Panc1 (cell line): Measurements from ENCODE around the gene APOL5. TPM values are rescaled to one million over a fixed set of nuclear protein-coding genes. Genes with fewer than 3 reads are reported as not detected.

Experiments used
- ATAC-seq: fragments of 200-7000 bp; cut with Tn5 transposase; 2 replicates; pipeline ENCODE4 v1.9.1; 2020; ENCODE audit warnings: mild to moderate bottlenecking, moderate library complexity
- BruUV-seq: library from RNA; stranded (reverse); fragments of 400-500 nt; replicated peaks from 2 replicates; lab custom pipeline; 2021; lab: Mats Ljungman, UMichigan
- CTCF ChIA-PET: fragments of 300-600 bp; sonication (Branson Sonifier 250); formaldehyde crosslinking; loops from one replicate; lab custom pipeline; 2022; ENCODE audit warnings: antibody characterized with exemption; lab: Charles Lee
- POLR2A ChIA-PET: fragments of 300-600 bp; sonication (Branson Sonifier 250); formaldehyde crosslinking; loops from one replicate; lab custom pipeline; 2022; ENCODE audit warnings: antibody characterized with exemption; lab: Charles Lee
- DNase-seq: peaks from one replicate; pipeline ENCODE4 v3.0.0-alpha.2; 2010; ENCODE audit warnings: low read depth, low spot score
- H3K27ac ChIP-seq: 2 replicates; pipeline ENCODE4 v1.5.1; 2011; ENCODE audit warnings: mild to moderate bottlenecking, low read length, inconsistent platforms
- H3K27me3 ChIP-seq: fragments of 200-500 bp; sonication (Bioruptor generic); 2 replicates; pipeline ENCODE4 v1.6.0; 2014; ENCODE audit warnings: low read length, inconsistent platforms; ENCODE audit not compliant: control insufficient read depth, insufficient read depth
- H3K36me3 ChIP-seq: fragments of 200-500 bp; sonication (Bioruptor generic); 2 replicates; pipeline ENCODE4 v1.5.1; 2014; ENCODE audit warnings: inconsistent platforms, mild to moderate bottlenecking, low read length, moderate library complexity; ENCODE audit not compliant: control insufficient read depth, insufficient read depth
- H3K4me1 ChIP-seq: 2 replicates; pipeline ENCODE4 v1.5.1; 2011; ENCODE audit warnings: inconsistent platforms, mild to moderate bottlenecking, low read length, moderate library complexity; ENCODE audit not compliant: control insufficient read depth, insufficient read depth
- H3K4me3 ChIP-seq, 2 experiments: 2 replicates each; pipeline ENCODE4 v1.5.1; 2011 to 2012; ENCODE audit warnings: low read depth in 2 of 2, low read length in 2 of 2, mild to moderate bottlenecking in 2 of 2, inconsistent platforms in 1 of 2, moderate library complexity in 1 of 2
- H3K9me3 ChIP-seq: fragments of 200-500 bp; sonication (Bioruptor generic); 2 replicates; pipeline ENCODE4 v1.5.1; 2014; ENCODE audit warnings: low read depth, mild to moderate bottlenecking, inconsistent platforms, low read length, moderate library complexity; ENCODE audit not compliant: control insufficient read depth, insufficient read depth
- CTCF ChIP-seq: fragments of 450-650 bp; IDR thresholded peaks from 2 replicates; pipeline ENCODE4 v1.5.1; 2017; ENCODE audit warnings: mild to moderate bottlenecking
- POLR2AphosphoS5 ChIP-seq: IDR thresholded peaks from 2 replicates; pipeline ENCODE4 v1.6.1; 2012; ENCODE audit warnings: mild to moderate bottlenecking, low read depth, low read length, moderate library complexity
- SIN3A ChIP-seq: IDR thresholded peaks from 2 replicates; pipeline ENCODE4 v1.6.1; 2012; ENCODE audit warnings: low read depth, mild to moderate bottlenecking, low read length, moderate library complexity, borderline replicate concordance; ENCODE audit not compliant: insufficient read depth
- TCF7L2 ChIP-seq: IDR thresholded peaks from 2 replicates; pipeline ENCODE4 v1.6.1; 2011; ENCODE audit warnings: mild to moderate bottlenecking, low read depth, low read length, inconsistent platforms
- in situ Hi-C: cut with HindIII; loops from 2 replicates; pipeline ENCODE4 v1.10.0; 2016; ENCODE audit warnings: low sequenced_read_pairs, low pct_unique_long_range_greater_than_20kb
- intact Hi-C: fragments of 100-400 bp; cut with micrococcal nuclease; formaldehyde crosslinking; loops from one replicate; pipeline ENCODE4 v1.10.0; 2022; ENCODE audit not compliant: unreplicated experiment
- total RNA-seq: library from RNA; stranded (reverse); gene quantifications from one replicate; pipeline ENCODE4 v1.2.1, GENCODE V29; 2021; ENCODE audit not compliant: unreplicated experiment
- TF ChIP-seq, protein P1 (sequence below), 2 experiments: IDR thresholded peaks; 2 replicates each; pipeline ENCODE4 v1.6.1; 2011 to 2012; ENCODE audit warnings: low read depth in 2 of 2, control low read depth in 1 of 2, low read length in 1 of 2, mild to moderate bottlenecking in 1 of 2, moderate library complexity in 1 of 2; ENCODE audit not compliant: insufficient read depth in 1 of 2

Gene APOL5
- total RNA-seq, 1 experiment from 2014 or later = not detected

DNA sequence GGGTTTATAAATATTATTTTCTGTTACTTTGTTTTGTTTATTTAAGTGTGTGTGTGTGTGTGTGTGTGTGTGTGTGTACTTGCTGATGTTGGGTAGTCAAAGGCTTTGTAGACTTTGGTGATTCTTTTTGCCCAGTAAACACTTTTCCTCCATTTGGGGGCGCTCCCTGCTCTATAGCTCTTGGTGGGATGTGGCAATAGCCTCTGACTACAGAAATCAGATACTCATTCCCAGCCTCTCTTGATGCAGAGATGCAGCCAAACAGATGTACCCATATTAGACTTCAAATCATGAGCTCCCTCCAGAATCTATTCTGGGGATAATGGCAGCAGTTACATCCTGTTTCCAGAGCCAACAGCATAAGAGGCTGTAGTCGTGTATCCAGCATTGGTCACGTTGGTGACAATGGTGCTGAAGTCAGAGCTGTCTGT lies 33.4 kb upstream of the APOL5 start:
- no peak for DNase-seq
- Histone ChIP-seq H3K9me3 (no peaks in the 10 kb centered on the region), H3K36me3 (no peaks in the 10 kb centered on the region), H3K27me3 (no peaks in the 10 kb centered on the region), H3K4me1 (no peaks in the 10 kb centered on the region), H3K27ac (no peak overlapping the region), H3K4me3 (no peak overlapping the region)
- intact Hi-C loops (no loop called here), in situ Hi-C loops (no loop called here)
- BruUV-seq = no TSS peak
- TF ChIP-seq CTCF = peak; percentile 27; the same call in 1 of the 2 replicates
- TF ChIP-seq POLR2AphosphoS5 = no peak
- no peak for ATAC-seq
- ChIA-PET POLR2A (no interaction called here), CTCF (interaction anchor here (0.7 kb wide), 2 partner anchors 151 to 253 kb away, joined by 4 to 5 read pairs; no protein-coding TSS in a partner anchor)

DNA sequence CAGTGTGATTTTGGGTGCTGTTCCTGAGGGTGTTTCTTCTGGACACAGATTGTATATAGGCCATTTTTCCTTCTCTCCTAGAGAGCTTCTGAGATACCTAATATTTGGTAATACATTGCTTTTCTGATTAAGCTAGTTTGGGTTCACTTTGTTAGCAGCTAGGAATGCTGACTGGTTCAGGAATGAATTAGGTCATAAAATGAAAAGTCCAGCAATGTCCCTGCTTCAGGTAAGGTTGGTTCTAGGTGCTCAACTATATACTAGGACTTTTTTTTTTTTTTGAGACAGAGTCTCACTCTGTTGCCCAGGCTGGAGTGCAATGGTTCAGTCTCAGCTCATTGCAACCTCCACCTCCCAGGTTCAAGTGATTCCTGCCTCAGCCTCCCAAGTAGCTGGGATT lies 32.9 kb upstream of the APOL5 start:
- in situ Hi-C loops (no loop called here), intact Hi-C loops (no loop called here)
- no peaks in the 10 kb centered on the region for H3K27me3 ChIP-seq
- ChIA-PET CTCF (interaction anchor here (0.7 kb wide), 2 partner anchors 151 to 252 kb away, joined by 4 to 5 read pairs; no protein-coding TSS in a partner anchor), POLR2A (no interaction called here)
- no peak overlapping the region for H3K27ac ChIP-seq
- no peaks in the 10 kb centered on the region for H3K36me3 ChIP-seq
- no peak for ATAC-seq
- DNase-seq = no peak
- H3K9me3 ChIP-seq = no peaks in the 10 kb centered on the region
- BruUV-seq = no TSS peak
- H3K4me1 ChIP-seq = no peaks in the 10 kb centered on the region
- no peak for TF ChIP-seq SIN3A
- TF ChIP-seq, protein P1, sequence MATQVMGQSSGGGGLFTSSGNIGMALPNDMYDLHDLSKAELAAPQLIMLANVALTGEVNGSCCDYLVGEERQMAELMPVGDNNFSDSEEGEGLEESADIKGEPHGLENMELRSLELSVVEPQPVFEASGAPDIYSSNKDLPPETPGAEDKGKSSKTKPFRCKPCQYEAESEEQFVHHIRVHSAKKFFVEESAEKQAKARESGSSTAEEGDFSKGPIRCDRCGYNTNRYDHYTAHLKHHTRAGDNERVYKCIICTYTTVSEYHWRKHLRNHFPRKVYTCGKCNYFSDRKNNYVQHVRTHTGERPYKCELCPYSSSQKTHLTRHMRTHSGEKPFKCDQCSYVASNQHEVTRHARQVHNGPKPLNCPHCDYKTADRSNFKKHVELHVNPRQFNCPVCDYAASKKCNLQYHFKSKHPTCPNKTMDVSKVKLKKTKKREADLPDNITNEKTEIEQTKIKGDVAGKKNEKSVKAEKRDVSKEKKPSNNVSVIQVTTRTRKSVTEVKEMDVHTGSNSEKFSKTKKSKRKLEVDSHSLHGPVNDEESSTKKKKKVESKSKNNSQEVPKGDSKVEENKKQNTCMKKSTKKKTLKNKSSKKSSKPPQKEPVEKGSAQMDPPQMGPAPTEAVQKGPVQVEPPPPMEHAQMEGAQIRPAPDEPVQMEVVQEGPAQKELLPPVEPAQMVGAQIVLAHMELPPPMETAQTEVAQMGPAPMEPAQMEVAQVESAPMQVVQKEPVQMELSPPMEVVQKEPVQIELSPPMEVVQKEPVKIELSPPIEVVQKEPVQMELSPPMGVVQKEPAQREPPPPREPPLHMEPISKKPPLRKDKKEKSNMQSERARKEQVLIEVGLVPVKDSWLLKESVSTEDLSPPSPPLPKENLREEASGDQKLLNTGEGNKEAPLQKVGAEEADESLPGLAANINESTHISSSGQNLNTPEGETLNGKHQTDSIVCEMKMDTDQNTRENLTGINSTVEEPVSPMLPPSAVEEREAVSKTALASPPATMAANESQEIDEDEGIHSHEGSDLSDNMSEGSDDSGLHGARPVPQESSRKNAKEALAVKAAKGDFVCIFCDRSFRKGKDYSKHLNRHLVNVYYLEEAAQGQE (IDR thresholded peaks at IDR 0.05; ENCODE audit: insufficient read depth in 1 of 2, low read depth in 2 of 2, low read length in 1 of 2) = no peak
- no peak for TF ChIP-seq CTCF
- no peak for TF ChIP-seq TCF7L2
- no peak for TF ChIP-seq POLR2AphosphoS5
- no peak overlapping the region for H3K4me3 ChIP-seq
